ENCODE measurements around the gene KCTD4. TPM values are rescaled to one million over a fixed set of nuclear protein-coding genes. Genes with fewer than 3 reads are reported as not detected.
"Not testable (repeated sequence)": the region's sequence is repeated elsewhere in the genome, so short reads cannot be mapped to it uniquely, and the experiment has no call there.

The KCTD4 gene
- total RNA-seq, 2 experiments from 2014 or later: not detected

DNA sequence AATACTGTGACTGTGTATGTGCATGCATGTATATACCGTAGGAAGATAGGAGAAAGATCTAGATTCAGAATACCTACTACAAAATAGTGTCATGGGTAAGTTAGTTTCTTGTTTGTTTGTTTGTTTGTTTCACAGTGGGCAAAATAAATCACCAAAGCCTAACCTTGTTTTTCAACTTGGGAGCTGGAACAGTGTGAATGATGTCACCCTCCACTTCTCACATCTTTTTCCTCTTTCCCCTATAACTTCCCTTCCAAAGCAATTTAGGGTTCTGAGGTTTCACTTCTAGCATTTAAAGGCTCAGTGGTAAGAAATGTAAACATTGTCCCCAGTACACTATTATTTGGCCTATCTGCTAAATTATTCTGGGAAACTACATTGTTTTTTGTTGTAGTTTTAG, 5.4 kb downstream of the KCTD4 start:
- intact Hi-C loops (cut with DNase I, micrococcal nuclease): no loop called here
- no peaks in the 10 kb centered on the region for H3K9me3 Mint-ChIP-seq
- ChIA-PET POLR2A (no interaction called here), CTCF (no interaction called here)
- H3K36me3 ChIP-seq (ENCODE audit: insufficient read depth, low read length): no peaks in the 10 kb centered on the region
- no peak overlapping the region for H3K4me3 ChIP-seq (ENCODE audit: low read length)
- no peaks in the 10 kb centered on the region for H3K9me3 ChIP-seq (ENCODE audit: control insufficient read depth in 1 of 2, insufficient read depth in 1 of 2, low read length in 2 of 2)
- H3K27me3 Mint-ChIP-seq: no peaks in the 10 kb centered on the region
- H3K36me3 Mint-ChIP-seq (ENCODE audit: low read depth): peaks cover 31% of the 10 kb centered on the region
- no peak for DNase-seq
- no peak overlapping the region for H3K27ac Mint-ChIP-seq
- TF ChIP-seq, protein P1, sequence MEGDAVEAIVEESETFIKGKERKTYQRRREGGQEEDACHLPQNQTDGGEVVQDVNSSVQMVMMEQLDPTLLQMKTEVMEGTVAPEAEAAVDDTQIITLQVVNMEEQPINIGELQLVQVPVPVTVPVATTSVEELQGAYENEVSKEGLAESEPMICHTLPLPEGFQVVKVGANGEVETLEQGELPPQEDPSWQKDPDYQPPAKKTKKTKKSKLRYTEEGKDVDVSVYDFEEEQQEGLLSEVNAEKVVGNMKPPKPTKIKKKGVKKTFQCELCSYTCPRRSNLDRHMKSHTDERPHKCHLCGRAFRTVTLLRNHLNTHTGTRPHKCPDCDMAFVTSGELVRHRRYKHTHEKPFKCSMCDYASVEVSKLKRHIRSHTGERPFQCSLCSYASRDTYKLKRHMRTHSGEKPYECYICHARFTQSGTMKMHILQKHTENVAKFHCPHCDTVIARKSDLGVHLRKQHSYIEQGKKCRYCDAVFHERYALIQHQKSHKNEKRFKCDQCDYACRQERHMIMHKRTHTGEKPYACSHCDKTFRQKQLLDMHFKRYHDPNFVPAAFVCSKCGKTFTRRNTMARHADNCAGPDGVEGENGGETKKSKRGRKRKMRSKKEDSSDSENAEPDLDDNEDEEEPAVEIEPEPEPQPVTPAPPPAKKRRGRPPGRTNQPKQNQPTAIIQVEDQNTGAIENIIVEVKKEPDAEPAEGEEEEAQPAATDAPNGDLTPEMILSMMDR (IDR thresholded peaks at IDR 0.05): no peak
- ATAC-seq (ENCODE audit: poor library complexity): no peak
- H3K27me3 ChIP-seq (ENCODE audit: control insufficient read depth in 1 of 2, insufficient read depth in 2 of 2, low read length in 2 of 2): no peaks in the 10 kb centered on the region
- H3K27ac ChIP-seq (ENCODE audit: low read depth in 1 of 2, low read length in 2 of 2): no peak overlapping the region
- H3K4me1 Mint-ChIP-seq (ENCODE audit: low read depth): peaks cover 4% of the 10 kb centered on the region
- H3K4me1 ChIP-seq (ENCODE audit: insufficient read depth, low read length): no peaks in the 10 kb centered on the region
- no peak overlapping the region for H3K4me3 Mint-ChIP-seq

DNA sequence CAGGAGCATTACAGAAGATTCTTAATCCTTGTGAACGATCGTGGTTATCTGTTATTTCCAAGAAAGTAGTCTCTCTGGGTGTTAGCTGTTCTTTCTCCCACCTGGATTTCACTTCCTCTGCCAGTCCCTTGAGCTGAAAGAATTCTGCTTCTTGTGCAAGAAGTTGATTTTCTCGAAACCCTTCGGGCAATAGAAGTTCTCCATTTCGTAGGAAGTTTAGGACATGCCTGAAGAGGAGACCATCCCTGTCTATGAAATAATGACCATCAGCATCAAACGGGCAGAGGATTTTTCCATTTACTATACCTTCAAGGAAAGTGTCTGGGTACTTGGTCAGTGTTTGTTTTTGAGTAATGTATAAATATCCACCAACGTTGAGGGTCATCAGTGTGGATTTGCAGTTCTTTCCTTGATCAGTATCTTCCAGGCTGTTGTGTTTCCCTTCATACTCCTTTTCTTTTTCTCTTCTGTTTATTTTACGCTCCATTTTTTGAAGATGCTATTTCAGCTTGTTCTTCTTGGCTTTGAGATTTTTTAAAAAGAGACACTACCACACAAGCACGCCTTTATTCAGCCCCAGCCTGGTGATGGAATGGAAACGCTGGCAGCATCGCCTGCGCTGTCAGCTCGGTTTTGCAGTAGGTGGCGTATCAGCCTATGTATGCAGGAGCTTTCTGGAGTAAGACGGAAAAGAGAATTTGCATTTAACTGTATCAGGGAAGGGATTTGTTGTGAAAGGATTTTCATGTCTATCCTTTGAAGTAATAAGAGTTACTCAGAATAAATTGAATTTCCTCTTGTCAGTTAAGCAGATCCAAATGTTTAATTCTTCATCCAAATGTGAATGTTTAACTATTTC, 6.5 kb downstream of the KCTD4 start:
- DNase-seq (no peak), ATAC-seq (ENCODE audit: poor library complexity) (no peak)
- H3K9me3 Mint-ChIP-seq: no peaks in the 10 kb centered on the region
- no peaks in the 10 kb centered on the region for H3K9me3 ChIP-seq (ENCODE audit: control insufficient read depth in 1 of 2, insufficient read depth in 1 of 2, low read length in 2 of 2)
- TF ChIP-seq, protein P1 (IDR thresholded peaks at IDR 0.05): no peak
- H3K36me3 Mint-ChIP-seq (ENCODE audit: low read depth): peaks cover 25% of the 10 kb centered on the region
- H3K27ac Mint-ChIP-seq: no peak overlapping the region
- no peak overlapping the region for H3K4me3 Mint-ChIP-seq
- no peaks in the 10 kb centered on the region for H3K36me3 ChIP-seq (ENCODE audit: insufficient read depth, low read length)
- ChIA-PET CTCF (no interaction called here), POLR2A (no interaction called here)
- H3K4me1 ChIP-seq (ENCODE audit: insufficient read depth, low read length): no peaks in the 10 kb centered on the region
- peaks cover 4% of the 10 kb centered on the region for H3K4me1 Mint-ChIP-seq (ENCODE audit: low read depth)
- no peaks in the 10 kb centered on the region for H3K27me3 ChIP-seq (ENCODE audit: control insufficient read depth in 1 of 2, insufficient read depth in 2 of 2, low read length in 2 of 2)
- H3K27me3 Mint-ChIP-seq: no peaks in the 10 kb centered on the region
- no peak overlapping the region for H3K27ac ChIP-seq (ENCODE audit: low read depth in 1 of 2, low read length in 2 of 2)
- H3K4me3 ChIP-seq (ENCODE audit: low read length): no peak overlapping the region
- intact Hi-C loops (cut with DNase I, micrococcal nuclease): no loop called here

DNA sequence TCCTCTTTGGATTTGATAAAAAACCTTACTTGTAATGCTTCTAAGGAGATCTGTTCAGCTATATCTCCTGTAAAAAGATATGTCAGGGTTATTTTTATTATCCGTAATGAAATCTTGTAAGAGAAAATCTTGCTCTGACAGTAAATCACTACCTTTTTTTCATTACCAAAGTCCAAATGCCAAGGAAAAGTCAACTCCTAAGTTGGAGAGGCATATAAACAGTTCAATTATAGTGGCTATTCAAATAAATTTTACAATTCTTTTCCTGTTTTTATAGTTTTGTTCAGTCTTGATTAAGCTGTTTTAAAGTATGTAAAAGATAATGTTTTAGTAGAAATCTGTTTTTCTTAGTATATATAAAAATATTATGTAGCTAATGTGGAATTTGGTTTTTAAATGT, 9.0 kb downstream of the KCTD4 start:
- DNase-seq: no peak
- Histone ChIP-seq H3K4me3 (ENCODE audit: low read length) (no peak overlapping the region), H3K9me3 (ENCODE audit: control insufficient read depth in 1 of 2, insufficient read depth in 1 of 2, low read length in 2 of 2) (no peaks in the 10 kb centered on the region), H3K36me3 (ENCODE audit: insufficient read depth, low read length) (no peaks in the 10 kb centered on the region), H3K27ac (ENCODE audit: low read depth in 1 of 2, low read length in 2 of 2) (no peak overlapping the region), H3K27me3 (ENCODE audit: control insufficient read depth in 1 of 2, insufficient read depth in 2 of 2, low read length in 2 of 2) (no peaks in the 10 kb centered on the region), H3K4me1 (ENCODE audit: insufficient read depth, low read length) (no peaks in the 10 kb centered on the region)
- no peak overlapping the region for H3K4me3 Mint-ChIP-seq
- intact Hi-C loops (cut with DNase I, micrococcal nuclease): no loop called here
- no peaks in the 10 kb centered on the region for H3K27me3 Mint-ChIP-seq
- CTCF ChIA-PET: no interaction called here
- no peaks in the 10 kb centered on the region for H3K4me1 Mint-ChIP-seq (ENCODE audit: low read depth)
- no peak overlapping the region for H3K27ac Mint-ChIP-seq
- POLR2A ChIA-PET: no interaction called here
- H3K9me3 Mint-ChIP-seq: no peaks in the 10 kb centered on the region
- ATAC-seq (ENCODE audit: poor library complexity): no peak
- TF ChIP-seq, protein P1 (IDR thresholded peaks at IDR 0.05): no peak
- H3K36me3 Mint-ChIP-seq (ENCODE audit: low read depth): peaks cover 38% of the 10 kb centered on the region

GRCh38 chr13:45189511-45189910, 11.3 kb downstream of the KCTD4 start:
- H3K4me3 ChIP-seq (ENCODE audit: low read length); POLR2A ChIA-PET; H3K27me3 Mint-ChIP-seq; H3K36me3 ChIP-seq (ENCODE audit: insufficient read depth, low read length); DNase-seq; intact Hi-C loops (cut with DNase I, micrococcal nuclease); H3K4me1 Mint-ChIP-seq (ENCODE audit: low read depth); H3K4me1 ChIP-seq (ENCODE audit: insufficient read depth, low read length); H3K27me3 ChIP-seq (ENCODE audit: control insufficient read depth in 1 of 2, insufficient read depth in 2 of 2, low read length in 2 of 2); ATAC-seq (ENCODE audit: poor library complexity); H3K4me3 Mint-ChIP-seq; H3K9me3 Mint-ChIP-seq; H3K9me3 ChIP-seq (ENCODE audit: control insufficient read depth in 1 of 2, insufficient read depth in 1 of 2, low read length in 2 of 2); H3K27ac ChIP-seq (ENCODE audit: low read depth in 1 of 2, low read length in 2 of 2); H3K27ac Mint-ChIP-seq; CTCF ChIA-PET: not testable (repeated sequence)
- H3K36me3 Mint-ChIP-seq (ENCODE audit: low read depth): peaks cover 40% of the 10 kb centered on the region

GRCh38 chr13:45189077-45189476, 11.8 kb downstream of the KCTD4 start:
- intact Hi-C loops (cut with DNase I, micrococcal nuclease); H3K4me1 Mint-ChIP-seq (ENCODE audit: low read depth); H3K36me3 ChIP-seq (ENCODE audit: insufficient read depth, low read length); H3K27ac Mint-ChIP-seq; H3K9me3 Mint-ChIP-seq; CTCF ChIA-PET; H3K4me3 Mint-ChIP-seq; POLR2A ChIA-PET; H3K27me3 ChIP-seq (ENCODE audit: control insufficient read depth in 1 of 2, insufficient read depth in 2 of 2, low read length in 2 of 2); H3K9me3 ChIP-seq (ENCODE audit: control insufficient read depth in 1 of 2, insufficient read depth in 1 of 2, low read length in 2 of 2); H3K27ac ChIP-seq (ENCODE audit: low read depth in 1 of 2, low read length in 2 of 2); DNase-seq; ATAC-seq (ENCODE audit: poor library complexity); H3K27me3 Mint-ChIP-seq; H3K4me1 ChIP-seq (ENCODE audit: insufficient read depth, low read length); H3K4me3 ChIP-seq (ENCODE audit: low read length): not testable (repeated sequence)
- peaks cover 40% of the 10 kb centered on the region for H3K36me3 Mint-ChIP-seq (ENCODE audit: low read depth)

All from CD4-positive, alpha-beta T cell (primary cell).